Measurements from ENCODE around the gene ATXN1.

Gene ATXN1

GRCh38 chr6:16320533-16321340 lies 440.5 kb downstream of the ATXN1 start:
- FAIRE-seq, result no peak

GRCh38 chr6:16319813-16320532 lies 441.3 kb downstream of the ATXN1 start:
- FAIRE-seq (peak; percentile 77), DNase-seq (ENCODE audit: low spot score) (peak; percentile 83)

More at GRCh38 chr6:16320533-16321340, 440.5 kb downstream of the ATXN1 start:
- no peak for DNase-seq (ENCODE audit: low spot score)

- FAIRE-seq, result no peak
Observed at GRCh38 chr6:16318953-16319720, 442.1 kb downstream of the ATXN1 start.

GRCh38 chr6:16318538-16318937 lies 442.7 kb downstream of the ATXN1 start:
- peak; percentile 74 for DNase-seq (ENCODE audit: low spot score)
- peak; percentile 85 for FAIRE-seq

More at GRCh38 chr6:16318953-16319720, 442.1 kb downstream of the ATXN1 start:
- no peak for DNase-seq (ENCODE audit: low spot score)

GRCh38 chr6:16316741-16317251 lies 444.5 kb downstream of the ATXN1 start:
- DNase-seq (ENCODE audit: low spot score), result peak; percentile 76
- FAIRE-seq, result no peak

- DNase-seq (ENCODE audit: low spot score), result no peak
- FAIRE-seq, result no peak
Observed at GRCh38 chr6:16314296-16314695, 447.0 kb downstream of the ATXN1 start.

- FAIRE-seq (no peak), DNase-seq (ENCODE audit: low spot score) (no peak)
Observed at GRCh38 chr6:16313732-16314131, 447.5 kb downstream of the ATXN1 start.

GRCh38 chr6:16311763-16312162 lies 449.5 kb downstream of the ATXN1 start:
- DNase-seq (ENCODE audit: low spot score), result no peak
- FAIRE-seq, result no peak

- DNase-seq (ENCODE audit: low spot score), result no peak
- FAIRE-seq, result no peak
Observed at GRCh38 chr6:16306334-16306733, 454.9 kb downstream of the ATXN1 start.

GRCh38 chr6:16305788-16306187 lies 455.5 kb downstream of the ATXN1 start:
- FAIRE-seq, result no peak
- DNase-seq (ENCODE audit: low spot score), result no peak

- FAIRE-seq, result no peak
- DNase-seq (ENCODE audit: low spot score), result no peak
Observed at GRCh38 chr6:16305246-16305725, 456.0 kb downstream of the ATXN1 start.

- no peak for FAIRE-seq
Observed at GRCh38 chr6:16302721-16303552, 458.3 kb downstream of the ATXN1 start.

GRCh38 chr6:16301511-16301910 lies 459.7 kb downstream of the ATXN1 start:
- FAIRE-seq, result no peak
- no peak for DNase-seq (ENCODE audit: low spot score)

More at GRCh38 chr6:16302721-16303552, 458.3 kb downstream of the ATXN1 start:
- no peak for DNase-seq (ENCODE audit: low spot score)

GRCh38 chr6:16299861-16300260 lies 461.4 kb downstream of the ATXN1 start:
- FAIRE-seq (no peak), DNase-seq (ENCODE audit: low spot score) (no peak)

- FAIRE-seq, result no peak
- DNase-seq (ENCODE audit: low spot score), result no peak
Observed at GRCh38 chr6:16296061-16296670, 465.1 kb downstream of the ATXN1 start.

- DNase-seq (ENCODE audit: low spot score), result no peak
- FAIRE-seq, result no peak
Observed at GRCh38 chr6:16295471-16295870, 465.8 kb downstream of the ATXN1 start.

- DNase-seq (ENCODE audit: low spot score) (no peak), FAIRE-seq (no peak)
Observed at GRCh38 chr6:16295060-16295459, 466.2 kb downstream of the ATXN1 start.

- FAIRE-seq (no peak), DNase-seq (ENCODE audit: low spot score) (no peak)
Observed at GRCh38 chr6:16294371-16294770, 466.9 kb downstream of the ATXN1 start.

- FAIRE-seq (no peak), DNase-seq (ENCODE audit: low spot score) (no peak)
Observed at GRCh38 chr6:16292942-16293341, 468.3 kb downstream of the ATXN1 start.

- FAIRE-seq, result no peak
- no peak for DNase-seq (ENCODE audit: low spot score)
Observed at GRCh38 chr6:16292432-16292831, 468.8 kb downstream of the ATXN1 start.
